Measurements from ENCODE around the gene TMEM232.

Gene TMEM232

GRCh38 chr5:110376281-110376951 lies 350.1 kb downstream of the TMEM232 start:
- Histone ChIP-seq H3K4me3 (ENCODE audit: low read length in 2 of 2) (no peak overlapping the region), H3K9ac (ENCODE audit: low read length in 2 of 2) (no peak overlapping the region), H3K36me3 (ENCODE audit: control insufficient read depth in 2 of 2, insufficient read depth in 2 of 2, low read length in 2 of 2) (no peaks in the 10 kb centered on the region), H3K9me3 (ENCODE audit: control insufficient read depth in 2 of 2, low read length in 2 of 2) (no peaks in the 10 kb centered on the region), H3K27me3 (ENCODE audit: control insufficient read depth in 1 of 2, insufficient read depth in 2 of 2, low read length in 2 of 2) (no peaks in the 10 kb centered on the region), H3K27ac (ENCODE audit: low read length) (no peak overlapping the region), H3K4me1 (ENCODE audit: control insufficient read depth, insufficient read depth, low read length) (no peaks in the 10 kb centered on the region)

GRCh38 chr5:110371725-110372041 lies 354.8 kb downstream of the TMEM232 start:
- Histone ChIP-seq H3K27ac (ENCODE audit: low read length) (no peak overlapping the region), H3K36me3 (ENCODE audit: control insufficient read depth in 2 of 2, insufficient read depth in 2 of 2, low read length in 2 of 2) (no peaks in the 10 kb centered on the region), H3K4me1 (ENCODE audit: control insufficient read depth, insufficient read depth, low read length) (no peaks in the 10 kb centered on the region), H3K4me3 (ENCODE audit: low read length in 2 of 2) (no peak overlapping the region), H3K27me3 (ENCODE audit: control insufficient read depth in 1 of 2, insufficient read depth in 2 of 2, low read length in 2 of 2) (no peaks in the 10 kb centered on the region), H3K9ac (ENCODE audit: low read length in 2 of 2) (no peak overlapping the region), H3K9me3 (ENCODE audit: control insufficient read depth in 2 of 2, low read length in 2 of 2) (no peaks in the 10 kb centered on the region)

GRCh38 chr5:110371011-110371724 lies 355.3 kb downstream of the TMEM232 start:
- Histone ChIP-seq H3K4me3 (ENCODE audit: low read length in 2 of 2) (no peak overlapping the region), H3K27me3 (ENCODE audit: control insufficient read depth in 1 of 2, insufficient read depth in 2 of 2, low read length in 2 of 2) (no peaks in the 10 kb centered on the region), H3K9me3 (ENCODE audit: control insufficient read depth in 2 of 2, low read length in 2 of 2) (no peaks in the 10 kb centered on the region), H3K4me1 (ENCODE audit: control insufficient read depth, insufficient read depth, low read length) (no peaks in the 10 kb centered on the region), H3K27ac (ENCODE audit: low read length) (no peak overlapping the region), H3K36me3 (ENCODE audit: control insufficient read depth in 2 of 2, insufficient read depth in 2 of 2, low read length in 2 of 2) (no peaks in the 10 kb centered on the region), H3K9ac (ENCODE audit: low read length in 2 of 2) (no peak overlapping the region)

Data from stomach smooth muscle (tissue), 2 donors.